NK-92 treated with Interleukin-12 subunit alpha and Interleukin-12 subunit beta, amount 100 ng/mL, for 24 hours (cell line): Measurements from ENCODE around the gene LILRB1.
"Not testable (repeated sequence)": the region's sequence is repeated elsewhere in the genome, so short reads cannot be mapped to it uniquely, and the experiment has no call there.

Source experiments
- DNase-seq: peaks from one replicate; lab custom pipeline; 2025; lab: John Stamatoyannopoulos, UW

The LILRB1 gene

DNA sequence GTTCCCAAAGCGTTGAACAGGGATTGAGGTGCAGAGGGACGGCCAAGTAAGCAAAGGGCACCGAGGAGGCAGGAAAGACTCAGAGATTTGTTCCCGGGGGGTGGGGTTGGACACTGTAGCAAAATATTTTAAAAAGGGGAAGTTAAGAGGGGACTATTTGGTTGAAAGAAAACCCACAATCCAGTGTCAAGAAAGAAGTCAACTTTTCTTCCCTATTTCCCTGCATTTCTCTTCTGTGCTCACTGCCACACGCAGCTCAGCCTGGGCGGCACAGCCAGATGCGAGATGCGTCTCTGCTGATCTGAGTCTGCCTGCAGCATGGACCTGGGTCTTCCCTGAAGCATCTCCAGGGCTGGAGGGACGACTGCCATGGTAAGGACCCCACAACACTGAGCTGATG lies at the start of gene LILRB1:
TSS of gene LILRB1 (plus strand) at position 223 of the 400 bp plus-strand sequence. CDS start 590 bp downstream, outside the sequence.
- DNase-seq, result not testable (repeated sequence)

DNA sequence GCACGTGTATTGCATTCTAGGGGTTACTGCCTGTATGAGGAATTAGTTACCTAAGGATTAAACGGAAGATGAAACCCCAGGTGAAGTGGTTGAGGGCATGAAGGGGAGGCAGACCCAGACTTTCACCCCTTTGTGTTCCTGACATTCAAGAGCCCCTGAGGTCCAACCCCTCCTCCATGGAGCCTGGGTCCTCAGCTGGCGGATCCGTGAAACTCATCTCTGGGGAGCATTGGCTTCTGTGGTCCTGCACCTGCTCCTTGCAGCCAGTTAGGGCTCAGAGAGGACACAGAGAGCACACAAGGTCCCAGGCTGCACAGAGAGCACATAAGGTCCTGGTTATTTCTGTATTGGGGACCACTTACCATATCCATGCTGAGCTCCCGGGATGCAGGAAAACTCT lies 43.9 kb upstream of the LILRB1 start:
- no peak for DNase-seq

DNA sequence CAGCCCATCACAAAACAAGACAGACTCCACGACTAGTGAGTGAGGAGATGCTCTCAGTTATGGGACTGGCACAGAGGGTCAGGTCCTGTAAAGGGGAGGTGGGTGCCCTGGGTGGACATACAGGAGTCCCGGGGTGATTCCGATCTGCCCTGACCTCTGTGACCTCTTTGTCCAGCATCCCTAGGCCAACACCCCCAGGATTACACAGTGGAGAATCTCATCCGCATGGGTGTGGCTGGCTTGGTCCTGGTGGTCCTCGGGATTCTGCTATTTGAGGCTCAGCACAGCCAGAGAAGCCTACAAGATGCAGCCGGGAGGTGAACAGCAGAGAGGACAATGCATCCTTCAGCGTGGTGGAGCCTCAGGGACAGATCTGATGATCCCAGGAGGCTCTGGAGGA lies 43.3 kb upstream of the LILRB1 start:
- no peak for DNase-seq

DNA sequence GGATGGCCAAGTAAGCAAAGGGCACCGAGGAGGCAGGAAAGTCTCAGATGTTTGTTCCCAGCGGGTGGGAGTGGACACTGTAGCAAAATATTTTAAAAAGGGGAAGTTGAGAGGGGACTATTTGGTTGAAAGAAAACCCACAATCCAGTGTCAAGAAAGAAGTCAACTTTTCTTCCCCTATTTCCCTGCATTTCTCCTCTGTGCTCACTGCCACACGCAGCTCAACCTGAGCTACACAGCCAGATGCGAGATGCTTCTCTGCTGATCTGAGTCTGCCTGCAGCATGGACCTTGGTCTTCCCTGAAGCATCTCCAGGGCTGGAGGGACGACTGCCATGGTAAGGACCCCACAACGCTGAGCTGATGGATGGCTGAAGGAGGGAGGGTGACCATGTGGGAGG lies 36.8 kb upstream of the LILRB1 start, which contains the start of gene LILRA1:
TSS of gene LILRA1 (plus strand) at position 188 of the 400 bp plus-strand sequence. CDS start 613 bp downstream, outside the sequence.
- not testable (repeated sequence) for DNase-seq

DNA sequence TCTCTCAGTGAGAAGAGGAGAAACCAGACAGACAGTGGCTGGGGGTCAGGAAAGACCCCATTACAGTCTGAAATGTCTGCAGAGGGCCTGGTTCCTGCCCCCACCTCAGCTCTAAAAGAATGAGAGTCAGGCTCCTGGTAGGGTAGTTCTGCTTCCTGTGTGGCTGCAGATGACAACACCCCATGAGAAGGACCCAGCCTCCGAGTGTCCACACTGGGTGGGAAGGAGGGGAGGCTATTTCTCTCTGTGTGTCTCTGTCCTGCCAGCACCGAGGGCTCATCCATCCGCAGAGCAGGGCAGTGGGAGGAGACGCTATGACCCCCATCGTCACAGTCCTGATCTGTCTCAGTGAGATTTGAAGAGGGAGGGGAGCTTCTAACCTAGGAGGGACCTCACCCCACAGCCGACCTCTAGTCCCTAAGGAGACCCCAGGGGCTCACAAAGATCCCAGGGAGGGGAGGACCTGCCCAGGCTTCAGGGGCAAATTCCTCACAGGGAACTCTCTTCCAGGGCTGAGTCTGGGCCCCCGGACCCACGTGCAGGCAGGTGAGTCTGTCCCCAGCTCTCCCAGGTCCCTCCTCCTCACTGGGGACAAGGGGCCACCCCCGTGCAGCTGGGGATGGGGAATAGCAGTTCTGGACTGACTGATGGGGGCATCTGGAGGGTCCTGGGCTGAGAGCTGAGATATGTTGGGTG lies 36.2 kb upstream of the LILRB1 start:
- not testable (repeated sequence) for DNase-seq

DNA sequence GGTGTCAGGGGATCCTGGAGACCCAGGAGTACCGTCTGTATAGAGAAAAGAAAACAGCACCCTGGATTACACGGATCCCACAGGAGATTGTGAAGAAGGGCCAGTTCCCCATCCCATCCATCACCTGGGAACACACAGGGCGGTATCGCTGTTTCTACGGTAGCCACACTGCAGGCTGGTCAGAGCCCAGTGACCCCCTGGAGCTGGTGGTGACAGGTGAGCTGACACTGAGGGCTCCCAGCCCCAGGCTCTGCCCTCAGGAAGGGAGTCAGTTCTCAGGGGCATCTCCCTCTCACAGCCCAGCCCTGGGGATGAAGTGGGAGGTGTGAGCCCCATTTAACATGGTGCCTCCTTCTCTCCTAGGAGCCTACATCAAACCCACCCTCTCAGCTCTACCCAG lies 35.5 kb upstream of the LILRB1 start:
- DNase-seq, result no peak

DNA sequence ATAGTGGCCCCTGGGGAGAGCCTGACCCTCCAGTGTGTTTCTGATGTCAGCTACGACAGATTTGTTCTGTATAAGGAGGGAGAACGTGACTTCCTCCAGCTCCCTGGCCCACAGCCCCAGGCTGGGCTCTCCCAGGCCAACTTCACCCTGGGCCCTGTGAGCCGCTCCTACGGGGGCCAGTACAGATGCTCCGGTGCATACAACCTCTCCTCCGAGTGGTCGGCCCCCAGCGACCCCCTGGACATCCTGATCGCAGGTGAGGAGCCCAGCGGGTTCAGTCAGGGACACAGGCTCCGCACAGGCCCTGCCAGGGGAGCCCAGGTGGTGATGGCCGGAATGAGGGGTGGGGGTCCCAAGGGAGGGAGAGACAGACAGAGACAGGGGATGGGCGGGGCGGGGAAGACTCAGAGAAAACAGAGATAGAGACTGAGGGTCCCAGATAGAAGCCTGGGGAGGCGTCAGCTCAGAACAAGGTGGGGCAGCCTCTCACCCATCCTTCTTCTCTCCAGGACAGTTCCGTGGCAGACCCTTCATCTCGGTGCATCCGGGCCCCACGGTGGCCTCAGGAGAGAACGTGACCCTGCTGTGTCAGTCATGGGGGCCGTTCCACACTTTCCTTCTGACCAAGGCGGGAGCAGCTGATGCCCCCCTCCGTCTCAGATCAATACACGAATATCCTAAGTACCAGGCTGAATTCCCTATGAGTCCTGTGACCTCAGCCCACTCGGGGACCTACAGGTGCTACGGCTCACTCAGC lies 34.4 kb upstream of the LILRB1 start:
- DNase-seq, result not testable (repeated sequence)

DNA sequence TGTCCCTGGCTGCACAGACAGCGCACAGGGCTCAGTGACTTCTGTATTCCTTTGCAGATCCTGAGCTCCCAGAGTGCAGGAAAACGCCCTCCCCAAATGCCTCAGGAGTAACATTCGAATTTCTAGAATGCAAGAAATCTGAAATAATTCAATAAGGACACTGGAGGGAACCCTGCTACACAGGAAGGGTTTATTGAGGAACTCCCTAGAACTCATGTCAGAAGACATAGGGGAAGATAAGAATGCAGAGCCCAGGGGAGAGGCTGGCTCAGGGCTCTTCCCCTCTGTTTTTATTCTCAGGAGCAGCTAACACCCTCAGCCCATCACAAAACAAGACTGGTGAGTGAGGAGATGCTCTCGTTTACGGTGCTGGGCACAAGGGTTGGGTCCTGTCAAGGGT lies 30.1 kb upstream of the LILRB1 start:
- no peak for DNase-seq

DNA sequence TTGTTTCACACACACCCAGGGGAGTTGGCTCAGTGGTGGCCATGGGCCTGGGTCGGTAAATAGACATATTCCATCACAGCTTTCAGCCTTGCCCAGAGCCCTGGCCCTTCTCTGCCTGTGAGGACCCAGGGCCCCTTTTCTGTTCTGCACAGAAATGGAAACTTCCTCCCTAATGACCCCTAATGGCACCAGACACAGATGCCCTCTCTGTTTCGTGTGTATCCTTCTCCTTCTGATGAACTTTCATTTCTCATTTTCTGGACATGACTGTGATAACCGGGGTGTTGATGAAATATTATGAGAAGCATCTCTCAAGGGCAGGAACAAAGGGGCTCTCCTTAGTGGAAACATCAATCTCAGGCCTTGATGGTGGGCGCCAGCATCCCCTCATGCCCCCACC lies 24.1 kb upstream of the LILRB1 start:
- DNase-seq, result no peak

DNA sequence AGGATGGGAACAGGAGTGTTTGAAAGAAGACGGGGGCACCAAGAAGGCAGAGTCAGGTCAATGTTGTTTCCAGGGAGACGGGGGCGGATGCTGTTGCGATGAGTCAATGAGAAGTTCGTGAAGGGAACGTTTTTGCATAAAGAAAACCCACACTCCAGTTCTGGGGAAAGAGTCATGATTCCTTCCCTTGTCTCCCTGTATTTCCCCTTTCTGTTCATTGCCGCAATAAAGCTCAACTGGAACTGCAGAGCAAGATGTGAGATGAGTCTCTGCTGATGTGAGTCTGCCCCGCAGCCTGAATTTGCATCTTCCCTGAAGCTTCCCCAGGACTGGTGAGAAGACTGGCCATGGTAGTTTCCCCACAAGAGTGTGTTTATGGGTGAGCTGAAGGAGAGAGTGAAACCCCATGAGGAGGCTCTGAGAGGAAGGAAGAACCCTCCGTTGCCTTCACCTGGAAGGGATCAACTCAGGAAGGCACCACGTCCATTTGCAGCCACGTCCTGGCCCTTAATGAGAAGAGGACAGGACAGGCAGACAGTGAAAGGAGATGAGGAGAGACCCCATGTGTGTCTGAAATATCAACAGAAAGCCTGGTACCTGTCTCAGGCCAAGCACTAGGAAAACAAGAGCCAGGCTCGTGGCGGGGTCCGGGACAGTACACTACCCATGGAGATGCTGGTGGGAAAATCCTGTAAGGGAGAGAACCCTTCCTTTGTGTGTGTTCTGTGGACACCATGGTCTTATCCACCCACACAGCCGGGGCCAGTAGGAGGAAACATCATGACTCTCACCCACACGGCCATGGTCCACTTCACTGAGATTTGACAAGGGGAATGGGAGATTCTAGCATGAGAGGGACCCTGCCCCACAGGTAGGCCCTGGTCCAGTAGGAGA lies 23.1 kb upstream of the LILRB1 start:
- DNase-seq, result no peak

DNA sequence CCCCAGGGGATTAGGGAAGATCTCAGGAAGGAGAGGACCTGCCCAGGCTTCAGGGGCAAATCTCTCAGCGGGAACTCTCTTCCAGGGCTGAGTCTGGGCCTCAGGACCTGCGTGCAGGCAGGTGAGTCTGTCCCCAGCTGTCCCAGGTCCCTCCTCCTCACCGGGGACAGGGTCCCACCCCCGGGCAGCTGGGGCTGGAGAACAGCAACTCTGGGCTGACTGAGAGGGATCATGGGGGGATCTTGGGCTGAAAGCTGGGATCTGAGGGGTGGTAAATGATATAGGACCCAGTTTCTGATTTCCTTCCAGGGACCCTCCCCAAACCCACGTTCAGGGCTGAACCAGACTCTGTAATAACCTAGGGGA lies 22.5 kb upstream of the LILRB1 start:
- DNase-seq, result no peak

DNA sequence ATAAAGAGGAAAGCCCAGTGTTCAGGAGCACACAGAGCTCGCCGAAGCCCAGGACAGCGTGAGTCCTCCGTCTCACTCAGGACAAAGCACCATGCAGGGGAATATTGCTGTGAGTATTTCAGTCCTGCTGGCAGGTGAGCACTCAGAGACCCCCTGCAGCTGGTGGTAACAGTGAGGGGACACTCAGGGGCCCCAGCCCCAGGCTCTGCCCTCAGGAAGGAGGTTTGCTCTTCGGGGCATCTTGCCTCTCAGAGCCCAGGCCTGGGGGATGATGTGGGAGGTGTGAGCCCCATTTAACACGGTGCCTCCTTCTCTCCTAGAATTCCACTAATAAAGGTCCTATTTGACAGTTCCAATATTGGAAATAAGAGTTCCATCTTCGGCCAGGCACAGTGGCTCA lies 22.1 kb upstream of the LILRB1 start:
- no peak for DNase-seq

DNA sequence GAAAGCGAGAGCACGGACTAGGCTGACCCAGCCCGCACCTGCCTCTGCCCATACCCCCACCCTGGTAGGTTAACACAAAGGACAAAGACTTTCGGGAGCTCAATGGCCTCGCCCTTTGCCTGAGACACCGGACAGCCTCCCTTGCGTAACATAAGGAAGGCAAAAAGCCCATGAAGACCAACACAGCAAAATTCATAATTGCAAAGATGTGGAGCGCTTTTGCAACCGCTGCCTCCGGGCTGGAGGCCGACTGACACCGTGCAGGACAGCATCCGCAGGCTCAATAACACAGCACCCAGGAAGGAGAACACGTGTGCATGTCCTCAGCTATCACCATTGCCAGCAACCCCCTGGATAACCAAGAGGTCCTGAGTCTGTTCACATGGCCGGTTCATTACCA lies 21.5 kb upstream of the LILRB1 start:
- no peak for DNase-seq

DNA sequence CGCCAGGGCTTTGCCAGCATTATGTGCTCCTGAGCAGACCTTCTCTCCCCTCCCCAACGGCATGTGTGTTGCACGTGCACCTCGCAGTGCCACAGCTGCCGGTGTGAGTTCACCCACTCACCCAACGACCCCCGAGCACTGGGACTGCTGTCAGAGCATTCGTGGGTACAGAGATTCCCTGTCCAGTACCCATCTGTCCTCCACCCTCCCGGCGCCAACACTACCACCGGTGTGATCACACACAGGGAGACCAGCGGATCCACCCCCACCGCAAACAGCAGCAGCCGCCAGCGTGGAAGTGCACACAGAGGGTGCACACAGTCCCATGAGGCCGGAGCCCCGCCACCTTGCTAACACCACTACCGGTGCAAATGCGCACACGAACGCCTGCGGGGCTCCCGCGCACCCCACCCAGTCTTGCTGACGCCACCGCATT lies 20.9 kb upstream of the LILRB1 start:
- DNase-seq, result no peak

DNA sequence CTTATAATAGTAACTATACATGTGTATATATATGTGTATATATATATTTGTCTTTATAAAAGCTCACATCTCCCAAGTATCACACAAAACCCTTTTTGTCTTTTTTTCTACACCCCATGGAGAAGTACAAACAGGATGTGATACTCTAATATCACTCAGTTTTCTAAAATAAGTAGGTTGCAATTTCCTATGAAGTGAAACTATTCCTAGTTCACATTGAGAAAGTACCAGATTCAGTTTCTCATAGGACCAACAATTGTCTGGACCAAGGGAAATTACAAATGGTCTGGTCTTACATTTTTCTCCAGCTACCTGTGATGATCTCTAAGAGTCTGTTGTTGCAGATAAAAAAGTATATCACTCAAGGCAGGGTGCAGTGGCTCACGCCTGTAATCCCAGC lies 17.9 kb upstream of the LILRB1 start:
- no peak for DNase-seq

DNA sequence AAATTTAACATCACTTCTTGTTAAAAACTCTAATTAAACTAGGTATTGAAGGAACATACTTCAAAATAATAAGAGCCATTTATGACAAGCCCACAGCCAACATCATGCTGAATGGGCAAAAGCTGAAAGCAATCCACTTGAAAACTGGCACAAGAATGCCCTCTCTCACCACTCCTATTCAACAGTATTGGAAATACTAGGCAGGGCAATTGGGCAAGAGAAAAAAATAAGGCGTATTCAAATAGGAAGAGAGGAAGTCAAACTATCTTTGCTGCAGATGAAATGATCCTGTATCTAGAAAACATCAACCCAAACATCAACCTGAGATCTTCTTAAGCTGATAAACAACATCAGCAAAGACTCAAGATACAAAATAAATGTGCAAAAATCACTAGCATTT lies 15.6 kb upstream of the LILRB1 start:
- no peak for DNase-seq

DNA sequence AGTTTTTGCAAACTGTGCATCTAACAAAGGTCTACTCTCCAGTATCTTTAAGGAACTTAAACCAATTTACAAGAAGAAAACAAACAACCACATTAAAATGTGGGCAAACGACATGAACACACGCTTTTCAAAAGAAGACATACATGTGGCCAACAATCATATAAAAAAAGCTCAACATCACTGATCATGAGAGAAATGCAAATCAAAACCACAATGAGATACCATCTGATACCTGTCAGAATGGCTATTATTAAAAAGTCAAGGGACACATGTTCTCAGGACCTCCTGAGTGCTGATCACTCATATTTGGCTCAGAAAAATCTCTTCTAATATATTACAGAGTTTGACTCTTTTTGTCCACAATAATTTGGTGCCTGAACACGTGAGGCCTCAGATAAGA lies 14.2 kb upstream of the LILRB1 start:
- DNase-seq, result no peak

DNA sequence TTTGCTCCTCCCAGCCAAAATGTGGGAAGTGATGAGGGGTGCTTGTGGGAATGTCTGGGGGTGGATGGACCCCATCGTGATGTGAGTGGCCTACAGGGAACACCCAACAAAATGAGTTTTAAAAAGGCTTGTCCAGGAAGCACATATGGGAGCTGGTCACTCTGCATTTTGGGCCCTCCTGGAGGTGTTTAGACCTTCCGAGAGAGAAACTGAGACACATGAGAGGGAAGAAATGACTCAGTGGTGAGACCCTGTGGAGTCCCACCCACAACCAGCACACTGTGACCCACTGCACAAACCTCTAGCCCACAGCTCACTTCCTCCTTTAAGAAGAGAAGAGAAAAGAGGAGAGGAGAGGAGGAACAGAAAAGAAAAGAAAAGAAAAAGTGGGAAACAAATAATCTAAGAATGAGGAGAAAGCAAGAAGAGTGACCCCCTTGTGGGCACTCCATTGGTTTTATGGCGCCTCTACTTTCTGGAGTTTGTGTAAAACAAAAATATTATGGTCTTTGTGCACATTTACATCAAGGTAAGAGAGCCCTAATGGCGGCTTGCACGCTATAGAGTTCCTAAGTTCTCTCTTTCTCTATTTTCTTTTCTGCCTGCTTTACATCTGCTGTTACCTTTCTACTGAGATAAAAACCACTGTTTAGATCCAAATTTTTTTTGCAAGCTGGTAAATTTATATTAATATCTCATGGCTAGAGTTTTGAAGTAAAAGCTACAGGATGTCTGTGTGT lies 13.3 kb upstream of the LILRB1 start:
- no peak for DNase-seq

DNA sequence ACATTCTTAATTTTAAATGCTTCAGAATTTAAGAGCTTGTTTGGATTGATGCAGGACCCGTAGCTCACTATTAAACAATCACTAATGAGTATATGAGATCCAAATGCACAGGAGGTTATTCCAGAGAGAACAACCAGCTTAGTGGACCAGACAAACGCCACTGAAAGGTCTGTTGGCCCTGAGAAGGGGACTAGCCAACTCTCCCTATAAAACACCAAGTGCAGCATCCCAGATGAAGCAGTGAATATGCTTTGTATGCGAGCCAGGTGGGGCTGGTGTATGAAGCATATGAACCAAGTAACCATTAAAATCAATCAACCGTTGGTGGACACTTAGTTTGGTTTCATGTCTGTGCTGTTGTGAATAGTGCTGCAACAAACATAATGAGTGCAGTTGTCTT lies 9.8 kb upstream of the LILRB1 start:
- no peak for DNase-seq

DNA sequence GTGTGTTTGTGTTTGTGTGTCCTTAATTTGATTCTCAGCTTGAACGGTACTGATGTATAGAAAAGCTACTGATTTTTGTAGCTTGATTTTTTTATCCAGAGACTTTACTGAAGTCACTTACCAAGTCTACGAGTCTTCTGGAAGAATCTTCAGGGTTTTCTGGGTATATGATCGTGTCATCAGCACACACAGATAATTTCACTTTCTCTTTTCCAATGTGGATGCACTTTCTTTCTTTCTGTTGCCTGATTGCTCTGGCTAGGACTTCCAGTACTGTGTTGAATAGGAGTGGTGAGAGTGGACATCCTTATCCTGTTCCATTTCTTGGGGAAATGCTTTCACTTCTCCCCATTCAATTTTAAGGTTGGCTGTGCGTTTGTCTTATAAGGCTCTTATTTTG lies 7.9 kb upstream of the LILRB1 start:
- no peak for DNase-seq

DNA sequence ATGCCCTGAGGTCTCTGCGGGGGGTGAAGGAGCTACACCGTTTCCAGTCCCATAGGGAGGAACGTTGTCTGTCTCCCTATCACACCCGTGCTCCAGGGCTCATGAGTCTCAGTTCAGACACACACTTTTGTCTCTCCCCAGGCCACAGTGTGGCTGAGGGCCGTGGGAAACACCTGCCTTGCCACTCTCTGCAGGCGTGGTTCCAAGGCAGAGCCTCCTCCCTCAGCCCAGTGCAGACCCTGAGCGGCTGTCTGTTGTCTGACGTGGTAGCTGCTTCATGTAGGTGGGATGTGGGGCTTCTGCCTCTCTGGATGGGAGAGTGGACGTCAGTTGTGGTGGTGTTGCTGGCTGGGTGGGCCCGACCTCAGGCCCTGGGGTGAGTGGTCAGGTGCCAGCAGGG lies 6.0 kb upstream of the LILRB1 start:
- not testable (repeated sequence) for DNase-seq
